Measurements from ENCODE around the gene AGPAT2.

- TF ChIP-seq POLR2A (IDR thresholded peaks at IDR 0.05) (no peak), EP300 (IDR thresholded peaks at IDR 0.05) (no peak), POLR2AphosphoS5 (IDR thresholded peaks at IDR 0.05) (no peak)
- TF ChIP-seq, protein P1, sequence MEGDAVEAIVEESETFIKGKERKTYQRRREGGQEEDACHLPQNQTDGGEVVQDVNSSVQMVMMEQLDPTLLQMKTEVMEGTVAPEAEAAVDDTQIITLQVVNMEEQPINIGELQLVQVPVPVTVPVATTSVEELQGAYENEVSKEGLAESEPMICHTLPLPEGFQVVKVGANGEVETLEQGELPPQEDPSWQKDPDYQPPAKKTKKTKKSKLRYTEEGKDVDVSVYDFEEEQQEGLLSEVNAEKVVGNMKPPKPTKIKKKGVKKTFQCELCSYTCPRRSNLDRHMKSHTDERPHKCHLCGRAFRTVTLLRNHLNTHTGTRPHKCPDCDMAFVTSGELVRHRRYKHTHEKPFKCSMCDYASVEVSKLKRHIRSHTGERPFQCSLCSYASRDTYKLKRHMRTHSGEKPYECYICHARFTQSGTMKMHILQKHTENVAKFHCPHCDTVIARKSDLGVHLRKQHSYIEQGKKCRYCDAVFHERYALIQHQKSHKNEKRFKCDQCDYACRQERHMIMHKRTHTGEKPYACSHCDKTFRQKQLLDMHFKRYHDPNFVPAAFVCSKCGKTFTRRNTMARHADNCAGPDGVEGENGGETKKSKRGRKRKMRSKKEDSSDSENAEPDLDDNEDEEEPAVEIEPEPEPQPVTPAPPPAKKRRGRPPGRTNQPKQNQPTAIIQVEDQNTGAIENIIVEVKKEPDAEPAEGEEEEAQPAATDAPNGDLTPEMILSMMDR (IDR thresholded peaks at IDR 0.05) = no peak
Observed at GRCh38 chr9:136698635-136699246, 11.5 kb upstream of the AGPAT2 start.

All from gastroesophageal sphincter (tissue), 3 donors.